Measurements from ENCODE around the gene DGKQ.
A peak's percentile ranks its signal among the peaks of the same experiment; 100 is the strongest.
"Not testable (repeated sequence)": the region's sequence is repeated elsewhere in the genome, so short reads cannot be mapped to it uniquely, and the experiment has no call there.

DGKQ gene

DNA sequence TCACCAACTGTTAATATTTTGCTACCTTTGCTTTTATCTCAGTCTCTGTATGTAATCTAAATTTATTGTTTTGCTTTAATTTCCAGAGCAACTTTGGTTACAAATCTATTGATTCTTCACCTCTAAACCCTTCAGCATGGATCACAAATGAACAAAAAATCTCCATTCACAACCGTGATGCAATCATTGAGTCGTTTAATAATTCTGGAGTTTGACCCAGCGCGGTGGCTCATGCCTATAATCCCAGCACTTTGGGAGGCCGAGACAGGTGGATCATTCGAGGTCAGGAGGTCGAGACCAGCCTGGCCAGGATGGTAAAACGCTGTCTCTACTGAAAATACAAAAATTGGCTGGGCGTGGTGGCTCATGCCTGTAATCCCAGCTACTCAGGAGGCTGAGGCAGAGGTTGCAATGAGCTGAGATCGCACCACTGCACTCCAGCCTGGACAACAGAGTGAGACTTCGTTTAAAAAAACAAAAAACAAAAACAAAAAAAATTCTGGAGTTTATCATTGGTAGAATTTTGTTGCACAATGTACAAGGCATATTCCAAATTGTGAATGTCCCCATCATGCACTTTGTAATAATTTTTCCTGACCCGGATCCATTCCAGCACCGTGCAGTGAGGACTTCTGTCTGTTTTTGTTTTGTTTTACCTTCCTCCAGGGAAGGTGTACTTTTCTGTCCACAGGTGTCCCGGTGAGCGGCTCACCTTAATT is 11.1 kb upstream of the DGKQ start:
- no peak for FAIRE-seq
- no peak for DNase-seq (ENCODE audit: insufficient read length, low spot score)

DNA sequence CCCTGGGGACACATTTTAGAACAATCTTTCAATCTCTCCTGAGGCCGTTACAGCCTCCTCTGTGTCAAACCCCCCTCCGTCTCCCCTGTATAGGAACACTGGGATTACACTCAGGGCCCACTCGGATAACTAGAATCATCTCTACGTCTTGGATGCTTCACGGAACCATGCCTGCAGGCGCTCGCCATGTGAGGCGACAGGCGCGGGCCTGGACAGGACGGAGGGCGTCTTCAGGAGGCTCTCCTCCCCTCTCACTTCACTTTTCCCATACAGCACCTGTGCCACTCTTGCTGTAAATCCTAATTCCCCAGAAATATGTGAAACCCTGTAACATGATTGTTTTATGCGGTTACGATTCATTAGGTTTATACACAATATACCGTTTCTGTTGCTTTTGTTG is 9.4 kb upstream of the DGKQ start:
- DNase-seq (ENCODE audit: insufficient read length, low spot score) (no peak), FAIRE-seq (no peak)

DNA sequence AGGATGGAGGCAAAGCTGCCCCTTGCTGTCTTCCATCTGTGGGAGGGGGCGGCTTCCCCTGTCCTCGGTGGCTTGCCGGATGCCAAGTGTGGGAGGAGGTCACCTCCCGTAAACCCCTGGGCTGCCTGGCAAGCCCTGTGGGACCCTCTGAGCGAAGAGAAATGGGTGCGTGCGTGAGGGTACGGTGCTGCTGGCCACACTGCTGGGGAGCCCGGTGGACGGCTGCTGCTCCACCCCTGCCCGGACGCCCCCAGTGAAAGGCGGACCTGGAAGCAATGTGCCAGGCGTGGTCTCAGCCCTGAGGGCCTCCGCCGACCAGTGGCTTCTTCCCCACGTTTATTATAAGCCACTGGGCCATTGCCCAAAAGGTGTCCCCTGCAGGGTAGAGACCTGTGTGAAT is 8.9 kb upstream of the DGKQ start:
- no peak for FAIRE-seq
- DNase-seq (ENCODE audit: insufficient read length, low spot score), result no peak

DNA sequence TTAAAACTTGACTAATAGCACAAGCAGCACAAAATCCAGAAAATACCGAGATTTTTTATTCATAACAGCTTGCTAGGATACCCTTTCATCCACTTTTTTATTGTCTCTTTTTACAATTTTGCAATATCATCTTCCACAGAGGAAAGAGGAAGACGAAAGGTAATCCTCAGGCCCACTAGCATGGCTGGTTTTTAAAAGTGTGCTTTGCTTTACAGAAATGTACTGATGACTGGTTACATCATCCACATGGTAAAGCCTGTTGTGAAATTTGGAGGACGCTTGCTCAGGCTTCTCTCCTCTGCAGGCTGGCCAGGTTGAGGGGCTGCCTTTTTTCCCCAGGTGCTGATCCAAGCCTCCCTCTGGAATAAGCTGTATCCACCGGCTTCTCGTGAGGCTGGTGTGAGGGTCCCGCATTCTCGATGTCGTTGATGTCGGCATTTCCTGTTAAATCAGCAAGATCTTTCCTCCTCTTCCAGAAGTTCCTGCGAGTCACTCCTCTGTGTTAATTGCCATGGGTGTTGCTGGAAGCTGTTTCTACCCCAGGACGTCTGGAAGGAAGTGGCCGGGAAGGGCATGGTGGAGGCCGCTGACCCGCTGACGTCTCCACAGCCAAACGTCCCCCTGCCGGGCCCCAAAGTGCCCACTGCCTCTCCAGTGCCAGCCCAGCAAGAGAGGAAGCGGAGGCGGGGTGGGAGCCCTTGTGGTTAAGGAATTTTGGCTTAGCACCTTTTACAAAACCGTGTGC is 5.8 kb upstream of the DGKQ start:
- no peak for FAIRE-seq
- DNase-seq (ENCODE audit: insufficient read length, low spot score), result no peak

DNA sequence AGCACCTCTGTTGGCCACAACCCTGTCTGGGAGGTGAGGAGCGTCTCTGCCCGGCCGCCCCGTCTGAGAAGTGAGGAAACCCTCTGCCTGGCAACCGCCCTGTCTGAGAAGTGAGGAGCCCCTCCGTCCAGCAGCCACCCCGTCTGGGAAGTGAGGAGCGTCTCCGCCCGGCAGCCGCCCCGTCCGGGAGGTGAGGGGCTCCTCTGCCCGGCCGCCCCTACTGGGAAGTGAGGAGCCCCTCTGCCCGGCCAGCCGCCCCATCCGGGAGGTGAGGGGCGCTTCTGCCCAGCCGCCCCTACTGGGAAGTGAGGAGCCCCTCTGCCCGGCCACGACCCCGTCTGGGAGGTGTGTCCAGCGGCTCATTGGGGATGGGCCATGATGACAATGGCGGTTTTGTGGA is 2.6 kb upstream of the DGKQ start:
- not testable (repeated sequence) for FAIRE-seq; DNase-seq (ENCODE audit: insufficient read length, low spot score)

DNA sequence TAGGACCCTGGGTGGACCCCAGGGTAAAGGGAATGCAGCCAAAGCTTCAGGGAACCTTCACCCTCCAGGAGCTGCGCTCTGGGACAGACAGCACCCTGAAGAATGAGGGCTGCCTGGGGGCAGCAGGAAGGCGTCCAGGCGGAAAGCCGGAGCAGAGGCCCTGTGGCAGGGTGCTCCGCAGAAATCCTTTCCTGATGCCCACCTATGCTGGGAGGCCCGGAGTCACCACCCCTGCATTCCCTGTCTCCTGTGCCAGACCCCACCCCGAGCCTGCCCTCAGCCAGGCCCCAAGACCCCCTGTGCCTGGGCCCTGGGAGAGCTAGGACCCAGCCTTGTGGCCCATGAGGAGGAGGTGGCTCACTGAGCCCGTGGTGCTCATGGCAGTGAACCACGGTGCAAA is 1.3 kb upstream of the DGKQ start:
- DNase-seq (ENCODE audit: insufficient read length, low spot score), result no peak
- no peak for FAIRE-seq

DNA sequence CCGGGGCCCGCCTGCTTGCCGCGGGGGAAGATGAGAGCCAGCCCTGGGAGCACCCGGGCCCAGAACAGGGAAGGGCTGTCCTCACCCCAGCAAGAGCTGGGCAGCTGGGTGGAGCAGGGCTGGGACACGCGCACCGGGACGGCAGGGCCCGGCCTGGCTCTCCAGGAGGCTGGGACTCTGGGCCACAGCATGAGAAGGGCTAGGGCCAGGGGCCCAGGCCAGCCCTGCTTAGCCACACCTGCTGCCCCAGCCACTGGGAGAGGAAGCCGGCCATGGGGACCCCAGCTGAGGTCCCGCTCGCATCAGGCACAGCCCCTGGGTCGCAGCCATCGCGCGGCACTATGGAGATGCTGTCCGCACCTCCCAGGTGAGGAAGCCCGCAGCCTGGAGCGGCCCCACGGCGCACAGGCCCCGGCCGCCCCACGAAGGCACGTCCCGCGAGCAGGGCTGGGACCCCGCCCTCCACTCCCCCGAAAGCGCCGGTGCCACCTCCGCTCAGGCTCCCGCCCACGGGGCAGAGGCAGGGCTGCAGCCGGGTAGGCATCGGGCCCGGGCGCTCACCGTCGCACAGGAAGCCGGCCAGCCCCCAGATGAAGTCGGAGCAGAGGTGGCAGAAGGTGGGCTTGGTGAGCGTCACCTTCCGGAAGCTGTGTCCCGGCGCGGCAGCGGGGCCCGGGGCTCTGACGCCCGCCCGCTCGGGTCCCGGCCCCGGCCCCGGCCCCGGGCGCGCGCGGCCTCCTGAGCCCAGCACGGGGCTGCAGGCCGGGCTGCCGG is 531 bp downstream of the DGKQ start:
- DNase-seq (ENCODE audit: insufficient read length, low spot score), result peak; percentile 85
- no peak for FAIRE-seq

DNA sequence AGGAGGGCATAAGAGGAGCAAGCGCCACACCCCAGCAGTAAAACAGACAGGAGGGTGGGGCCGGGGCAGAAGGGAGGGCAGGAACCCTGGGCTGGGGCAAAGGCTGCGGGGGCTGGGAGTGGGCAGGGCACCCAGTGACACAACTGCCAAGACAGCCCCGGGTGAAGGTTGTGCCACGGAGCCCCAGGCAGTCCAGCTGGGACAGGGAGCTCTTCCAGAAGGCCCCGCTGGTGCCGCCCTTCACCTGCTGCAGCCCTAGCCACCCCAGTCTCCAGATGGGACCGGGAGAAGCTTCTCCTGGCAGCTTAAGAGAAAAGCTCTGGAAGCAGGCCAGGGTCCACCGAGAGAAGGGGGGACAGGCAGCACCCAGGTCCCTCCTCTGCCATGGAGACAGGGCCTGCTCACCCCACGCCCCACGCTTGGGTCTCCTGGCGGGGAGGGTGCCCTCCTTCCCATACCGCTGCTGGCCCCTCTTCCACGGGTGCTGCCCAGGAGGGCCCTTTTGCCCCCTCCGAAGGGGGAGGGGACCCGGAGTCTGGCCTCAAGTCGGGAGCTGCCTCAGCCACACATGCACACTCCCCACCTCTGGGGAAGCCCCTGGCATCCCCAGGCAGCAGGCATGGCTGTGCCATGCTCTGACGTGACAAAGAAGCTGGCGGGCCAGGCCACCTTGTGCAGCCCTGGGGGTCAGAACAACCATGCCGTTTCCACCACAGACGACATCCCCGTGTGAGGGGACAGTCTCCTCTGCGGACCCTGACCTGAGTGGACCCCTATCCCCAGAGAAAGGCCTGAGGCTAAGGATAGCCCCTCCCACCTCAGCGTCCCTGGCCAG is 1.5 kb downstream of the DGKQ start:
- no peak for FAIRE-seq

DNA sequence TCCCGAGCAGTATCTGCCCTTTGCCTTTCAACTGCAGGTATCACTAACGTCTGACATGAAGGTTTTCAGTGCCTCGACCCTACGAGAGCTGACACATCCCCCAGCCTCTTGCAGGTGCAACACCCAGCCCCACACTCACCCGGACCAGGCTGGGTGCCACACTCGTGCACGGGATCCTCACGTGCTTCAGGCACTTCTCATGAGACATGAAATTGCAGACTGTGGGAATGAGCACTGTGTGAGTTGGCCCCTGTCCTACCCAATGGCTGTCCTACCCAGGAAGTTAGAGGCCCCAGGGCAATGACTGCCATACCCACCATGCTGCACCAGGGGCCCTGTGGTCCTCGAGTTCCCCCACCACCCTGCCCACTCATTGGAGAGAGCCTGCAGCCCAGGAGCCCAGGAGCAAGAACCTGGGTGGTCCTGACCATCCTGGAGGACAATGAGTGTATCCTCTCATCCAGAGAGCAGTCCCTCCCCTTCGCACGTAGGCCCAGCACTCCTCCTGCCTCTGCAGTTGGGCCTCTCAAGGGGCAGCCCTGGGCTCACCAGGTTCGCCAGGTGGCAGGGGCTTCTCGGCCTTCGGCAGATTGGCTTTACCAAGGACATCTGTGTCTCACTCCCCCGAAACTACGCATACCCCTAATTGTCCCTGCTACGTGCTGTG is 2.4 kb downstream of the DGKQ start:
- DNase-seq (ENCODE audit: insufficient read length, low spot score) (no peak), FAIRE-seq (no peak)

More for the DNA sequence above, 1.5 kb downstream of the DGKQ start:
- DNase-seq (ENCODE audit: insufficient read length, low spot score), result no peak

DNA sequence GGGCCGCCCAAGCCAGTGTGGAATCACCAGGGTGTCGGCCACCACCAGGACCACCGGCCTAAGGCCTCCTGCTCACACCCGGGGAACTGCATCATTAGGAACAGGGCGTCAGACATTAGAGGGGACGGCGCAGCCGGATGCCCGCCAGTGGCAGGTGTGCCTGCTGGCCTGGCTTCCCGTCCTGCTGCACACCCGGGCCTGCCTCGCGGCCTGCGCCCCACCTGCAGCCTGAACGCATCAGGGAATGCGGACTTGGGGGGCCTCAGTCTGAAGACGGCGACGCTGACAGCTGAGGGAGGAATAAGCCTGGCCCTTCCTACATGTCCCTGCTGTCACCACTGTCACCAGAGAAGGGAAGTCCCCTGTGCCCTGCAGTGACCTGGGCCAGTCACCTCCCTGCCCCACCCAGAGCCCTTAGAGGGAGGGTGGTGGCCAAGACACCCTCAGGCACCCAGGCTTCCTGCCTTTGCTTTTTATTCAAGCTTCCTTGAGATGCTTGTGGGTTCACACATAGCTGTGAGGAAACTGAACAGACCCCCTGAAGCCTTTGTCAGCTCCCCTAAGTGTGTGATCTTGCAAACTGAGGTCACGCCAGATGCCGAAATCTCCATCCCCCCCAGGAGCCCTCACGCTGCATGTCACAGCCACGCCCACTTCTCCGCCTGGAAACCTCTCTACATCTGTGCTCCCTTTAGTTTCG is 3.2 kb downstream of the DGKQ start:
- FAIRE-seq (no peak), DNase-seq (ENCODE audit: insufficient read length, low spot score) (no peak)

DNA sequence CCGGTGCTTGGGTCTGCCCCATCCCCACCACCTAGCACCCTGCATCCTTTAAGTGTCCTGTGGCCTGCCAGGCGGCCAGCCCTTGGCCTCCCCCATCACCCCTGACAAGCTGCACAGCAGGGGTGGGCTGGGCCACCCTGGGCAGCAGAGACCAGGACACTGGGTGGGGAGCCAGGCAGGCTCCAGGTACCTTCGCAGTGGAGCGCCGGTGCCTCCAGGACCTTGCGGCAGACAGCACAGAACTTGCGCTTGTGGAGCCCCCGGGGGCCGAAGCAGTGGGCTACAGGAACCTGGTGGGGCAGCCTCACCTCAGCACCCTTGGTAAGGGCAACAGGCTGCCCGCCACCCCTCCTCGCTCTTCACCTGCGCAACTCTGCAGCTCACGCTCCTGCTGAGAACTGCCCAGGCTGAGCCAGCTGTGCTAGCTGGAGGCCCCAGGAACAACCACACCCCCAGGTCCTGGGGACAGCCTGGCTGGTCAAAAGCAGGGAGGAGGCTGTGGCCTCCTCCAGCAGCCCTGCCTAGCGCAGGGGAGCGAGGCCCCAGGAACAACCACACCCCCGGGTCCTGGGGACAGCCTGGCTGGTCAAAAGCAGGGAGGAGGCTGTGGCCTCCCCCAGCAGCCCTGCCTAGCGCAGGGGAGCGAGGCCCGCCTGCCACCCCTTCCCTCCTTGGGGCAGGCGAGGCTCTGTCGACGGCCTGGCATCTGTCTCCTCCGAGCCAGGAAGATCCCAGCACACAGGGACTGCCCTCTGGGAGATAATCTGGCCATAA is 4.6 kb downstream of the DGKQ start:
- DNase-seq (ENCODE audit: insufficient read length, low spot score) (no peak), FAIRE-seq (no peak)

DNA sequence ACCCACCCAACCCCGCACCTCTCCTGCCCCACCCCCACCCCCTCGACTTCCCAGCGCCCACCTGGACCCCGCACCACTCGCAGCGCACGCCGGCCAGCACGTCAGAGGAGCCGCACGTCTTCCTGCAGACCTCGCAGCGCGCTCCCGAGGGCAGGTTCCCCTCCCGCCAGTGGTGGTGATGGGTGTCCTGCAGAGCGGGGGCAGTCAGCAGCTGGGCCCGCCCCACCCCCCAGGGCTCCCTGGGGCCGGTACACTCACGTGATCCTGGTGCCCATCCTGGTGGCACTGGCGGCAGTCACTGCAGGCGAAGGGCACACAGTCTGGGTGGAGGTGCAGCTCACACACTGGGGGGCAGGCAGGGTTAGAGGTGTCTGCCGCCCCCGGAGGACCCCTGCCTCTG is 5.1 kb downstream of the DGKQ start:
- FAIRE-seq (no peak), DNase-seq (ENCODE audit: insufficient read length, low spot score) (no peak)

DNA sequence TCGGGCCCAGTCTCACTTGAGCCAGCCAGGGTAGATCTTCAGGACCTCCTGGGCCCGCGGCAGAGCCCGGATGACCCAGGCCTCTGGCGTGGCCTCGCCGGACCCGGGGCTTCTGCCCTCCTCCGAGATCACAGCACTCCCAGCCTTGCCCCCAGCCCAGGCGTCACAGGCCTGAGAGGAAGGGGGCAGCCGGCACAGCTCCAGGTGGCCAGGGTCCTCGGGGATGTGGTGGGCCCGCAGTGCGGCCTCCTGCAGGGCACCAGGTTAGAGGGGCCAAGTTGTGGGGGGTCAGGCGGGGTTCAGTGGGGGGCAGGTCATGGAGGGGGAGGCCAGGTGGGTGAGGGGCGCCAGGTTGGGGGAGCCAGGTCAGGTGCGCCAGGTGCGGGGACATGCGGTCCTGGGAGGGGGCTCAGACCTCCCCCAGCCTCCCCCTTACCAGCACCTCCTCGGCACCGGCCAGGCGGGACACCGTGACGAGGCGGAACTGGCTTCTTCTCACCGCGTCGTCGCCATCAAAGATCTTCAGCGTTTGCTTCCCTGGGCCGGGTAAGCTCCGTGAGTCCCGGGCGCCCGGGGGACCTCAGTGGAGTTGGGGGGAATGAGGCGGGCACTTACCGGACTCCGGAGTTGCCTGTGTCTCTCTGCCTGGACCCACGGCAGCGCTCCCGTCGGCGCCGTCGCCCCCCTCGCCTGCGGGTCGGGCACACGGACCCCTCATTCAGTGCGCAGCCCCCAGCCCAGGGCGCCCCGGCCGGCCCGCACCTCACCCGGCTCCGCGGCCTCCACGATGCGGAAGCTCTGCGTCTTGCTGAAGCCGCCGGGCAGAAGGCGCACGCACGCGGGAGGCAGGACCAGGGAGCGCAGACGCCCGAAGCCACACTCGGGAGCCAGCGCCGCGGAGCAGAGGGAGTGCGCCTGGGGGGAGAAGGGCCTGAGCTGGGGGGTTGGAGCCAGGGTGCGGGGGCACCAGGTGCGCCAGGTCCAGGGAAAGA is 6.0 kb downstream of the DGKQ start:
- FAIRE-seq (no peak), DNase-seq (ENCODE audit: insufficient read length, low spot score) (no peak)

DNA sequence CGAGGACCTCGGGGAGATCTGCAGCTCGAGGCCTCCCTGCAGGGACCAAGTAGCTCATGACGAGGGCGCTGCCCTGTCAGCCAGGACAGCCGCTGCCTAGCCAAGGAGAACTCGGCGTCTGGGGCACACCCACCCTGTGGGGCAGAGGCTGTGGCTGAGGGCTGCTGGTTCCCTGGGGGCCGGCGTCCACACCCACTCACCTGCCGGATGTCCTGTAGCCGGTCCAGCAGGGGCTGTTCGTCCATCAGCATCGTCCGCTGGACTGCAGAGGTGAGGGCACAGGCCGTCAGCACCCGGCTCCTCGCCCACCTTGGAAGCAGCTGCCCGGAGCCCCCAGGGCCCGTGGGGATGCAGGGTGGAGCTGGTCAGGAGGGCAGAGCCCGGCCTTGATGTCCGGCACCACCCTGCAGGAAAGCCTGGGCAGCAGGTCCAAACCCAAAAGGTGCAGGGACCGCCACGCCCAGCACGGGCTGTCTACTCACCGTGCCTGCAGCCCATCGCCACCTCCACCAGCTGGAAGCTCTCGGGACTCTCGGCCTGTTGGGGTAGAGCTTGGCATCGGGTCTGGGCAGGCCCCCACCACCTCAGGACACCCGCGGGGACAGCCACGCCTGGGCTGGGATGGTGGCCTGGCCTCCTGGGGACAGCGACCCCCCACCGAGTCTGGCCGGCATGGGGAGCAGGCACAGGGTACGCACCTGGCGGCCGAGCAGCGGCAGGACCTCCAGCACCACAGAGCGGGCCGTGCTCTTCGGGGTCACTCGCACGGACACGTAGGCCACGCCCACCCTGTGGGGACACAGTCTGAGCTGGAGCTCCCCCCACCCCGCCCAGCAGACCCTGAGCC is 6.9 kb downstream of the DGKQ start:
- DNase-seq (ENCODE audit: insufficient read length, low spot score) (no peak), FAIRE-seq (no peak)

DNA sequence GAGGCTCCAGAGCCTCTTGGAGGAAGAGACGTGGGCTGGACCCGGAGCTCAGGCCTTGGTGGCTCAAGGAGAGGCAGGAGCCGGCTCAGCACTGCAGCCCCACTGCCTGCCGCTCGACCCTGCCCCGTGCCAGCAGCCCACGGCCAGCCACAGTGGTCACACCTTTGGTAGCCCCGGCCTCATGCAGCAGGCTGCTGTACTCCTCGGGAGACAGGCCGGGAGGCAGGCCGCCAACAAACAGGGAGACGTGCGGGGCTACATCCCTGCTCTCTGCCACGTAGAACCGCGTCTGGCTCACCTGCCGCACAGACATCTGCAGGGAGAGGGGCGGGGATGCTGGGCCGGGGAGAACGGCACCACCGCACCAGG is 7.6 kb downstream of the DGKQ start:
- DNase-seq (ENCODE audit: insufficient read length, low spot score), result no peak
- FAIRE-seq, result no peak

DNA sequence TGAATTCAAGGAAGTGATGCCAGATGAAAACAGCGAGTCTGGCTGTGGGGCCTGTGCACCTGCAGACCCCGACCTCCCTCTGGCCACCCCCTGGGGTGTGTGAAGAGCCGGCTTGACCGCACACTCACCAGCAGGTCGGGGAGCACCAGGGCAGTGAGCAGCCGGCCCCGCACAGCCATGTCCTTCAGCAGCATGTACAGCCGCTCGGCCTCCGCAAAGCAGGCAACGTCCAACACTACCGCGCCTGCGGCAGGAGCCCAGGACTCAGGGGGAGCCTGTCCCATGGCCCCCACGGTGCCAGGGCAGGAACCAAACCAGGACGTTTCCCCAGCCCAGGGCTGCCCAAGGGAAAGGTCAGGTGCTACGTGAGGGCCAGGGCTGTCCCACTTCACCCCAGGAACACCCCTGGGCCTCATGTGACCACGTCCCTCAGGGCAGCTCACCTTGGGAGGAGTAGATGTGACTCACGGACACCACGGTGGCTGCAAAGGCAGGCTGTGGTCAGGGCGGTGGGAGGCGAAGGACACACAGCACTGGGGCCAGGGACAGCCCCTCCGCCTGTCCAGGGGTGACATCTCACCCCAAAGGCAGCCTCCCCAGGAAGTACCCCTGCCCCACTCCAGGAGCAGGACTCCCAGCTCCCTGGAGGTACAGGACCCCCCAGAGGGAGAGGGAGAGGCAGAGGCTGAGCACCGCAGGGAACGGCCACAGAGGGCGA is 8.2 kb downstream of the DGKQ start:
- no peak for FAIRE-seq
- DNase-seq (ENCODE audit: insufficient read length, low spot score), result no peak
